Dedifferentiated amniotic fluid mesenchymal stem cell (primary cell): ENCODE data around the gene PDCD11.
"Not testable (repeated sequence)": the region's sequence is repeated elsewhere in the genome, so short reads cannot be mapped to it uniquely, and the experiment has no call there.

ENCODE experiments used
- DNase-seq: peaks from one replicate; pipeline ENCODE4 v3.0.0-alpha.2; 2016; ENCODE audit errors: extremely low spot score

Gene PDCD11

DNA sequence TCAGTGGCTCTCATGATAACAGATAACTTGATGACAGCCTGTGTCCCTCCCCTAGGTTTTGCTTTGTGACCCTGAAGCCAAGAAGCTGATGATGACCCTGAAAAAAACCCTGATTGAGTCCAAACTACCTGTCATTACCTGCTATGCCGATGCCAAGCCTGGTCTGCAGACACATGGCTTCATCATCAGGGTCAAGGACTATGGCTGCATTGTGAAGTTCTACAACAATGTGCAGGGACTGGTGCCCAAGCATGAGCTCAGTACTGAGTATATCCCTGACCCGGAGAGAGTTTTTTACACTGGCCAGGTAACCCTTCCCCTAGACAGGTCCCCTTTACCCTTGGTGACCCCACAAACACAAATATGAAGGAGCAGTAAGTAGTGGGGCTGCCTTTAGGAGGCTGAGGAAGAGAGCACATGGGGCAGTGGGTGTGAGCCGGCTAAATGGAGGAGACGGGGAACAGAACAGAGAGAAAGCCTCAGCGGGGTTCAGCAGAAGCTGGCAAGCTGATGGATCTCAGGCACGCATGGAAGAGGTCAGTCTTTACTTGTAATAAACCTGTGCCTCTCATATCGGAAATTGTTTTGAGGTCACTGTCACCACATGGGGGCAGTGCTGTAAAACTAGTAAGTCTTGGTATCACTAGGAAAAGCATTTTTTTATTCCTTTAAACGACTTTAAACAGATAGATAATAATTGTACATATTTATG is 20.2 kb downstream of the PDCD11 start:
- DNase-seq = peak; percentile 53

DNA sequence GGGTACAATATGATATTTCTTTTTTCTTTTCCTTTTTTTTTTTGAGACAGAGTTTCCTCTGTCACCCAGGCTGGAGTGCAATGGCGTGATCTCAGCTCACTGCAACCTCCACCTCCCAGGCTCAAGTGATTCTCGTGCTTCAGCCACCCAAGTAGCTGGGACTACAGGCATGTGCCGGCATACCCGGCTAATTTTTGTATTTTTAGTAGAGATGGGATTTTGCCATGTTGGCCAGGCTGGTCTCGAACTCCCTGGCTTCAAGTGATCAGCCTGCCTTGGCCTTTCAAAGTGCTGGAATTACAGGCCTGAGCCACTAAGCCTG is 20.7 kb downstream of the PDCD11 start:
- DNase-seq = not testable (repeated sequence)

DNA sequence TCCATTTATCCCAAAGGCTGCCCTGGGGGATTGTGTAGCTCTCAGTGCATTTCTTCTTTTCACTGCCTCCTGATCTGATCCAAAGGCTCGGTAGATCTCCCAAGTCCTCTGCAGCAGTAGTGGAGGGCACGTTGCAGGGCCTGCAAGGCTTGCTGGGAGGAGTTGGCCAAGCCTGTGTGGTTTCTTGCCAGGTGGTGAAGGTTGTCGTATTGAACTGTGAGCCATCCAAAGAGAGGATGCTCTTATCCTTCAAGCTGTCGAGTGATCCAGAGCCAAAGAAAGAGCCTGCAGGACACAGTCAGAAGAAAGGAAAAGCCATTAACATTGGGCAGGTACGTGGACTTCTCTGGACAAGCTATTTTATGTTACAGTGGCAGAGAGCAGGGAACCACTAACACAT is 21.2 kb downstream of the PDCD11 start:
- no peak for DNase-seq

DNA sequence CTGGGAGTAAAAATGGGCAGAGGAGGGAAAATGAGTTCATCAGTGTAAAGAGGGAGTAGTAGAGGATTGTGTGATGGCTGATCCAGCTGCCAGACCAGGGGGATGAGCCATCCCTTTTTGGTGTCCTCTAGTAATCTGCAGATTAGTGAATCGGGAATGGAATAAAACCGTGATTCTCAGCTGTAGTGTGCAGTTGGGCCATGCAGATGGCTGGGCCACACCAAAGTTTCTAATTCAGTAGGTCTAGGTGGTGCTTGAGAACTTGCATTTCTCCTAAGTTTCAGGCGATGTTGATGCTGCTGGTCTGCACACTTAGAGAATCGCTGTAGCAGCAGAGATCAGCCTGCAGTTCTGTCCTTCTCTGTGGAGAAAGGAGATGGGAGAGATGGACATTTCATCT is 22.7 kb downstream of the PDCD11 start:
- DNase-seq = no peak

DNA sequence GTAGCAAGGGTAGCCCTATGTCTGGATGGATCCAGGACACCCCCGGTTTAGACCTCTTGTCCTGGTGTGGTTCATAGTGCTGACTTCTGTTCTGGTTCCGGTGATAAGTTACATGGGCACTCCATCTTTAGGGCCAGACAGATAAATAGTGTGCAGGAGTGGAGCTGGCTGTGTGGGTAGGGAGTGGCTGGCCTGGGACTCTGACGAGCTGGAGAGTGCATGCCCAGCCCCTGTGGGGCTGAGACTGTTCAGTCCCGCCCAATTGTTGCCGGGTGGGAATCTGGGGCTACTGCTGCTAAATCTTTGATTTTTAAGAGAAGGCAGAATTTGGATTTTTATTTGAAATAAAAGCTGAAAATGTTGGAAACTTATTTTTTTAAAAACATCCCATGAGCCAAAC is 27.3 kb downstream of the PDCD11 start:
- DNase-seq = no peak

DNA sequence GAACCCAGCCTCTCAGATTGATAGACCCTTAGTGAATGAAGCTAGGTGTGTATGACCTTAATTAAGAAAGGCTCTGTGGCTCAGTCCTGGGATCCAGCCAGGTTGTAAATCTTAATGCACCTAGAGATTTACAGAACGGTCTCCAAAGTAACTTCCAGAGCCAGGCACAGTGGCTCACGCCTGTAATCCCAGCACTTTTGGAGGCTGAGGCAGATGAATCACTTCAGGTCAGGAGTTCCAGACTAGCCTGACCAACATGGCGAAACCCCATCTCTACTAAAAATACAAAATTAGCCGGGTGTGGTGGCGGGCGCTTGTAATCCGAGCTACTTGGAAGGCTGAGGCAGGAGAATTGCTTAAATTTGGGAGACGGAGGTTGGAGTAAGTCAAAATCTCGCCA is 31.4 kb downstream of the PDCD11 start:
- no peak for DNase-seq

DNA sequence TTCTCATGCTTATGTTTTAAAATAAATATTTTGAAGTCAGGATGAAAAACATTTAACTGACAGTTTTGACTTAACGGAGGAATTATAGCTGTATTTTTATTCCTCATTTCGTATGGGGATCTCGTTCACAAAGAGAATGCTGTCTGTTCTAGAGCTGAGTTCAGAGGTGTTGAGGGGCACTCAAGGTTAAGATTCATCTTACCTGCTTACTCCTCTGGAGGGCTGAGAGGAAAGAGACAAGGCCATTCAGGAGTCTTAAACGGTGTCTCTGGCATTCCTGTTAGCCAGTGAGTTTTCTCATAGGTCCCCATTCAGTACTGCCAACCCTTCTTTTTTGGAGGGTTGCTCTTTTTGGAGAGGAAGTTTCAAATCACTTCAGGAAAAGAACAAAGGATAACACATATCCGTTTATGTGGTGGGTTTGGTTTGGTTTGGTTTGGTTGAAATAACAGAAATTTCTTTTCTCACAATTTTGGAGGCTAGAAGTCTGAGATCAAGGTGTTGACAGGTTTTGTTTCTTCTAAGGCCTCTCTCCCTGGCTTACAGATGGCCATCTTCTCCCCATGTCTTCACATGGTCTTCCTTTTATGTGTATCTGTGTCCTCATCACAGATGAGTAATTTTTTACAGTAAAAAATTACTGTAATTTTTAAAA is 32.7 kb downstream of the PDCD11 start:
- no peak for DNase-seq

DNA sequence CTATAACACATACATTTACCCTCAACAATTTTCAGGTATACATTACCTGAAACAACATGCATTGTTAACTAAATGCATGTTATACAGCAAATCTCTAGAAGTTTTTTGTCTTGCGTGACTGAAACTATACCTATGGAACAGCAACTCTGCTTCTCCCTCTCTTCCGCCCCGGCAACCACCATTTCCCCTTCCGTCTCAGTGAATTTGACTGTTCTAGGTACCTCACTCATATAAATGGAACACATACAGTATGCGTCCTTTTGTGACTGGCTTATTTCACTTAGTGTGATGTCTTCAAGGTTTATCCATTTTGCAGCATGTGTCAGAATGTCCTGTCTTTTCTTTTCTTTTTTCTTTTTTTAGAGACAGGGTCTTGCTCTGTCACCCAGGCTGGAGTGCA is 33.2 kb downstream of the PDCD11 start:
- DNase-seq = no peak

DNA sequence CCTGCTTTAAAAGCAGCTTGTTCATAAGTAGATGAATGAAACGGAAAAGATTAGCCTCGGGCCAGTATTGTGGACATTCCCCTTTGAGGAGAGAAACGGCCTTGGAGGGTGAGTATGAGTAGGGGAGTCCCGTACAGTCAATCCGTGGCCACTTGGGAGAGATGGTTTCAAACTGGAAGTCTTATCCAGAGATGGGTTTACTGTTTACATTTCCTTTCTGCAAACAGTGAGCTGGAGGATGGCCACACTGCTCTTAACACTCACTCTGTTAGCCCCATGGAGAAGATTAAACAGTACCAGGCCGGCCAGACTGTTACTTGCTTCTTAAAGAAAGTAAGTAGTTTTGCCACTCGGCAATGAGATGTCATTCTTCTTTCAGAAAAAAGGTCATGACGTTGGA is 35.5 kb downstream of the PDCD11 start:
- DNase-seq = no peak

DNA sequence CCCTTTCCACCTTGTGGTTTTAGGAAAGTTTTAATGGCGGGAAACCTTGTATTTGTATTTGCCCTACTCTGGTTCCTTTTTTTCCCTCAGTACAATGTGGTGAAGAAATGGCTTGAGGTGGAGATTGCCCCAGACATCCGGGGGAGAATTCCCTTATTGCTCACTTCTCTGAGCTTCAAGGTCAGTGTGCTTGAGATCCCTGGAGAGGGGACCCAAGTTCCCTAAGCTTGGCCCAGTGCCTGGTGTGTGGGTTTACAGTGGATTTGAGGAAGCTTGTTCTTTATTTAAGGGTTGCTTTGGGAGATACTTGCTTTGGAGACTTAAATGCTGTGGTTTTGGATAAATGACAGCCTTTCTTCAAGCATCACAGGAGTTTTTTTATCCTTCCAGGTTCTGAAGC is 37.4 kb downstream of the PDCD11 start:
- no peak for DNase-seq

DNA sequence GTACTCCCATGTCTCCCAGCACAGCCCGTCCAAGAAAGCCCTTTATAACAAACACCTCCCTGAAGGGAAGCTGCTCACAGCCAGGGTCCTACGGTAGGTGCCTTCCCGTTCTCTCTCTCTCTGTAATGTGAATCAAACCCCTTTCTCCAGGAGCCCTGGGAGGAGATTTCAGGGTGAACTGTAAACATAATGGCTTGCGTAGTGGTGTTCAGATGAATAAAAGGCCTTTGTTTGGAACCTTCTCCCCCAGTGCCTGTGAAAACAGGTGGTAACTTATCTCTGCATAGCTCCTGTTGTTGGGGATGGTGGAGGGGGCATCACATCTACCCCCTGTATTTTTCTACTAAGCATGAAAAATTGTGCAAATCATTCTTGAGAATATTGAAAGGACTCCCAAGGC is 43.4 kb downstream of the PDCD11 start:
- no peak for DNase-seq

DNA sequence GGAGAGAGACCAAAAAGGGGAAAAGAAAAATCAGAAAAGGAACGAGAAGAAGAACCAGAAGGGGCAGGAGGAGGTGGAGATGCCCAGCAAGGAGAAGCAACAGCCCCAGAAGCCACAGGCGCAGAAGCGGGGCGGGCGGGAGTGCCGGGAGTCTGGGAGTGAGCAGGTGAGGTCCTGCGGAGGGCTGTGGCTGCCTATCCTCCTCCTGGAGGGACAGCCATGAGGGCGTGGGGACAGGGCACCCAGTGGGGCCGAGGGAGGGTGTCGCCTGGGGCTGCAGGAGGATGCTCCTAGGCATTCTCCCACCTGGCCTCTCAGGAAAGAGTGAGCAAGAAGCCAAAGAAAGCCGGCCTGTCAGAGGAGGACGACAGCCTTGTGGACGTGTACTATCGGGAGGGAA is 44.0 kb downstream of the PDCD11 start:
- DNase-seq = no peak

DNA sequence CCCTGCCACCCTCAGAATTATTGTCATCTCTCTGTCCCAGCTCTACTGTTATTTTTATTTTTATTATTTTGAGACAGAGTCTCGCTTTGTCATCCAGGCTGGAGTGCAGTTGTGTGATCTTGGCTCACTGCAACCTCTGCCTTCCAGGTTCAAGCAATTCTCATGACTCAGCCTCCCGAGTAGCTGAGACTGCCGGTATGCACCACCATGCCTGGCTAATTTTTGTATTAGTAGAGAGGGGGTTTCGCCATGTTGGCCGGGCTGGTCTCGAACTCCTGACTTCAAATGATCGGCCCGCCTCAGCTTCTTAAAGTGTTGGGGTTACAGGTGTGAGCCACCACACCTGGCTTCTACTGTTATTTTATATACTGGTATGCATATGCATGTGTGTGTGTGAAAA is 44.8 kb downstream of the PDCD11 start:
- no peak for DNase-seq

DNA sequence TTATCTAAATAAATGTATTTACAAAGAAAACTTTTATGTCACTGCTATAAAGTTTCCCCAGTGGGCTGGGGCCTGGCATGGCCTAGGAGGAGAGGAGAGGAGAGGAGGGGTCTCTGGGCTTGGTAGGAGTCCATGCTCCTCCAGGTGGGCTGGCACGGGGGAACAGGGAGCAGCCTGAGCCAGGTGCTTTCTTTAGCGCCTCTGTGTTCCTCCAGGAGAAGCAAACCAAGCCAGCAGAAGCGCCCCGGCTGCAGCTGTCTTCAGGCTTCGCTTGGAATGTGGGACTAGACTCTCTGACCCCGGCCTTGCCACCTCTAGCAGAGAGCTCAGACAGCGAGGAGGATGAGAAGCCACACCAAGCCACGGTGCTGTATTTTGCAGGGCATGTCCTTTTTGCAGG is 45.2 kb downstream of the PDCD11 start:
- no peak for DNase-seq

DNA sequence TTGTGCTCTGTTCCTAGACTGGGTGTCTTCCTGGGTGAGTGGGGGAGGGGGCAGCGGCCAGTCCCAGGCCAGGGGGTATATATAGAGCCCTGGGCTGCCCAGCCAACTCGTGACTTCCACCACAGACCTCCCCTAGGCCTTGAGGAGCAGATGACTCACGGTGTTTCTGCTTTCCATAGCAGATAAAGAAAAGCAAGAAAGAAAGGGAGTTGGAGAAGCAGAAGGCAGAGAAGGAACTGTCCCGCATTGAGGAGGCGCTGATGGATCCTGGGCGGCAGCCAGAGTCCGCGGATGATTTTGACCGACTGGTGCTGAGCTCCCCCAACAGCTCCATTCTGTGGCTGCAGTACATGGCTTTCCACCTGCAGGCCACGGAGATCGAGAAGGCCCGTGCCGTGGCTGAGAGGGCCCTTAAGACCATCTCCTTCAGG is 45.6 kb downstream of the PDCD11 start:
- DNase-seq = no peak

DNA sequence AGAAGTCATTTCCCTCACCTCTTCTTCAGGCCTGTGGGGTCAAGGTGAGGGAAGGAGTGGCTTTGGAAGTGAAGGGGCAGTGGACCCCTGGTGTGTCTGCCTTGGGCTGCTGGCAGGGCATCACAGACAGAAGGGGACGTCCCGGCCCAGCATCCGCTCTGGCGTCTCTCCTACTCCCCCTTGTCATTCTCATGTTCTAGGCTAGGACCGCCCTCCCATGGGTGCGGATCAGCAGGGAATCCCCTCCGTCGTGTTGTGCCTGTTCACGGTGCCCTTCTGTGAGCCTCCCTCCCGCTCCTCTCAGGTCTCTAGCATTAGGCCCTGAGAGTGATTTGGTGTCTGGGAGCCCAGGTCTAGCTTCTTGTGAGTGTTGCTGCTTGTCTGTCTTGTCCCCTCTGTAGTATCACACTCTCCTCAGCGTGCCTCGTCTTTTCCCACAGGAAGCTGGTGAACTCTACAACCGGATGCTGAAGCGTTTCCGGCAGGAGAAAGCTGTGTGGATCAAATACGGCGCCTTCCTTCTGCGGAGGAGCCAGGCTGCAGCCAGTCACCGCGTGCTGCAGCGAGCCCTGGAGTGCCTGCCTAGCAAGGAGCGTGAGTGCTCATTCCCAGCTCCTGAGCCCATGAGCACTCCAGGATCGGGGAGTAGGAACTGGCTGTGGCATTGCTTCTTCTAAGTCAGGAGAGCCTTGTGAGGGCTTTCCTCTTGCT is 47.2 kb downstream of the PDCD11 start:
- no peak for DNase-seq

DNA sequence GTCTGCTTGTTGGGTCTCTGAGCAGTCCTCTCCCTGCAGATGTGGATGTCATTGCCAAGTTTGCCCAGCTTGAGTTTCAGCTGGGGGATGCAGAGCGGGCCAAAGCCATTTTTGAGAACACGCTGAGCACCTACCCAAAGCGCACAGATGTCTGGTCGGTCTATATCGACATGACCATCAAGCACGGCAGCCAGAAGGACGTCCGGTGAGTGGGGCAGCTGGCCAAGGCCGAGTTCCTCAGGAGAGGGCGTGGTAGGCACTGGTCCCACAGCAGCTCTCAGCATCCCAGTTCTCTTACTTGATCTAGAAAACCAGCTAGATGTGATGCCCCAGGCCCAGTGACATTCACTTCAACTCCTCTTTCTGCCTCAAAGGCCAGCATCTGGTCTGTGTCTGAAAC is 48.1 kb downstream of the PDCD11 start:
- no peak for DNase-seq

DNA sequence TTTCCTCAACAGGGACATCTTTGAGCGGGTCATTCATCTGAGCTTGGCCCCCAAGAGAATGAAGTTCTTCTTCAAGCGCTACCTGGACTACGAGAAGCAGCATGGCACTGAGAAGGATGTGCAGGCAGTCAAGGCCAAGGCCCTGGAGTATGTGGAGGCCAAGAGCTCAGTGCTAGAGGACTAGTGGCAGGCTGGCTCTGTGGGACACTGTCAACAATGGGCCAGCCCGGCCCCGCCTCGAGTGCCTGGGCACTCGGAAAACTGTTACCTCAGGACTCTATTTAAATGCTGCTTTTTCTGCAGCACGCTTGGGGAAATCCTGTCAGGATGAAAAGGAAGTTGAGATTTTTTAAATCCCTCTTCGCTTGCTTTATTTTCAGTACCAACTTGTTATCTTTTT is 48.9 kb downstream of the PDCD11 start:
- DNase-seq = no peak

DNA sequence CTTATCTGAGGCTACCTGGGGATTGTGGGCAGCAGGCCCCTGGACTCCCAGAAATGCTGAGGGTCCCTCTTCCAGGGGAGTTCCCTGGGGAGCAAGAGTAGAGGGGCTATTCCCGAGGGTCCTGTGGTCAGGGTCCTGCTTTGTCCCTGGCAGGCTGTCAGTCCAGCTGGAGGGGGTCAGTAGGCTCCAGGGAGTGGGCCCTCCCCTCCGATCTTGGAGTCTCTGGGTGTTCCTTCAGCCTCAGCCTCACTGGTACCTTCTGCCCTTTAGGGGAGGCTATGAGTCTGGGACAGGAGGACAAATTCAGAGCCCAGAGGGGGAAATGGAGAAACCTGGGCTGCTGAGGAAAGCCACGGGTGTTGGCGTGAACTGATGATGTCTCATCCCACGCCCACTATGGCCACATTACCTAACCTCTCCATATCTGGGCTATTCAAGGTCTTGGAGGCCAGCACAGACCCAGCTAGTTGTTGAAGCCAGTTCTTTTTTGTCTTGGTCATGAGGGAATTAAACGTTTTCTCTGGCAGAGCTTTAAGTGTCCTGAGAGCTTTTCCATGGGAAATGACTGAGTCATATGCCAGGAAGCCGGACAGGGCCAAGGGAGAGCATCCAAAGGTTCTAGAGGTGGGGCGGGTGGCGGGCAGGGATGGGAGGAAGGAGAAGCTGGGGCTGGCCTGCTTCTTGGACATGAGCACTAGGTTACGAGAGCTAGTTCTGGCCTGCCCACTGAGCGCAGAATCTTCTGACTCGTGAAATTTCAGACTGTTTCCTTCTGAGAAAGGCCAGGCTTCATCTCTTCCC is 49.5 kb downstream of the PDCD11 start:
- DNase-seq = peak; percentile 23

DNA sequence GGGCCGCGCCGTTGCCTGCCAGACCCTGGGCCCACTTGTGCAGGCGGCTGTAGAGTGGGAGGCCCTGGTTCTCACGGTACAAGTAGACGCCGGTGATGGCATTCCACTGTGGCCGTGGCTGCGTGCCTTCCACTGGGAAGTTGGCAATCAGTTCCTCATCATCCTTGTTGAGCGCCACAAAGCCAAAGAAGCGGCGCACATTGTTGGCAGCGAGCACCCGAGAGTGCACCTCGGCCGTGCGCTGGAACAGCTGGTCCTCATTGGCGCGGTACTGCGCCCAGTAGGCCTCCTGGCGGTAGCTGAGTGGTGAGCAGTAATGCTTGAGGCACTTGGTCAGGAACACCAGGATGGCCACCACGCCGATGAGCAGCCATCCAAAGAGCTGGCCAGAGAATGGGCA is 50.8 kb downstream of the PDCD11 start:
- no peak for DNase-seq

DNA sequence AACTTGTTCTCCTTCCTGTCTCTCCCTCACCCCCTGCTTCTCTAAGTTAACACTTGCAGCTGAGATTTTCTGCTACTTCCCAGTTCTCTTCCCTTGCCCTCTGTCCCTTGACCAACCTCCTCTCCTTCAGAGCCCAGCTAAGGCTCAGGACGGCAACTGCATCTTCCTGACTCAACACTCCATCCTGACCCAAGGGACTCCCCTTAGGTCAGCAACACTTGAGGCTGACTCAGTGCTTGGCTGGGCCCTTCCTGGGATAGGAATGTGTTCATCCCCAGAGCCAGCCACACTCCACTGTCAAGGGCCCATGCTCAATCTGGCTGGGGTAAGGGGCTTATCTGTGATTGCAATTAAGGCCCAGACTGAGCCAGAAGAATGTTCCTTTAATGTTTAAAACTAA is 52.3 kb downstream of the PDCD11 start:
- DNase-seq = peak; percentile 60
